ENCODE data around the gene SLC39A6.

The SLC39A6 gene

DNA sequence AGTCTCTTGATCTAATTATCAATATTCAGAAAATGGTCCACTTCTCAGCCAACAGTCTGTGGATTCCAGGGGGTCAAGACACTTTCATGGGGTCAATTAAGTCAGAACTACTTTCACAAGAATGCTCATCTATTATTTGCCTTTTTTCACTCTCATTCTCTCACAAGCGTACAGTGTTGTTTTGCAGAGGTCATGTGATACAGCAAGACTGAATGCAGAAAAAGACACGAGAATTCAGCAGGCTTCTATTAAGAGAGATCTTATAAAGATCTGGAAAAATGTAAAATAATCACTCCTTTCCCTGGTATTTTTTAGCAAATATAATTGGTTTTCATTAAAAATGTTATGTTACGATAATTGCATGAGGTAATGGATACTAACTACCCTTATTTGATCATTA lies 70.5 kb downstream of the SLC39A6 start:
- Histone ChIP-seq H3K27me3 (ENCODE audit: control insufficient read depth, insufficient read depth, low read length) (no peaks in the 10 kb centered on the region), H3K36me3 (ENCODE audit: control insufficient read depth, insufficient read depth, low read length) (peaks cover 4% of the 10 kb centered on the region; the same call in 1 of the 2 replicates), H3K4me1 (ENCODE audit: control insufficient read depth, insufficient read depth, low read length) (no peaks in the 10 kb centered on the region), H3K27ac (ENCODE audit: low read depth, low read length) (no peak overlapping the region), H3K9ac (ENCODE audit: low read length) (no peak overlapping the region), H3K4me3 (ENCODE audit: low read depth, low read length) (no peak overlapping the region), H3K9me3 (ENCODE audit: control insufficient read depth, insufficient read depth, low read depth, low read length) (peaks cover 1% of the 10 kb centered on the region; the same call in 1 of the 2 replicates)
